SK-N-SH treated with all-trans-retinoic acid at 6 μM for 48 hours (cell line): ENCODE data around the gene MAN1A2.

Experiments
- CREB5 ChIP-seq: fragments of 250-450 bp; sonication (Bioruptor Pico); IDR thresholded peaks from 2 replicates; pipeline ENCODE4 v1.5.1; 2020; ENCODE audit warnings: low read depth, mild to moderate bottlenecking, moderate library complexity
- CSDC2 ChIP-seq: fragments of 250-450 bp; sonication (Bioruptor Pico); IDR thresholded peaks from 2 replicates; pipeline ENCODE4 v1.5.0; 2020; ENCODE audit warnings: mild to moderate bottlenecking, moderate library complexity
- ESRRG ChIP-seq: fragments of 250-450 bp; sonication (Bioruptor Pico); IDR thresholded peaks from 2 replicates; pipeline ENCODE4 v1.6.1; 2021; ENCODE audit warnings: mild to moderate bottlenecking
- GLIS3 ChIP-seq: fragments of 250-450 bp; sonication (Bioruptor Pico); IDR thresholded peaks from 2 replicates; pipeline ENCODE4 v1.5.0; 2020; ENCODE audit warnings: mild to moderate bottlenecking, moderate library complexity
- PATZ1 ChIP-seq: fragments of 250-450 bp; sonication (Bioruptor Pico); IDR thresholded peaks from 2 replicates; pipeline ENCODE4 v1.8.0; 2020; ENCODE audit warnings: mild to moderate bottlenecking, moderate library complexity, borderline replicate concordance
- POU6F1 ChIP-seq: fragments of 250-450 bp; sonication (Bioruptor Pico); IDR thresholded peaks from 2 replicates; pipeline ENCODE4 v1.8.0; 2021; ENCODE audit warnings: low read depth, mild to moderate bottlenecking, moderate library complexity, borderline replicate concordance
- TSHZ2 ChIP-seq: fragments of 250-450 bp; sonication (Bioruptor Pico); IDR thresholded peaks from 2 replicates; pipeline ENCODE4 v1.5.0; 2020; ENCODE audit warnings: mild to moderate bottlenecking, moderate library complexity
- ZFP30 ChIP-seq: fragments of 450-650 bp; formaldehyde crosslinking; IDR thresholded peaks from 2 replicates; pipeline ENCODE4 v1.5.0; 2022; ENCODE audit warnings: mild to moderate bottlenecking, moderate library complexity

GRCh38 chr1:117433943-117434342 lies 66.7 kb downstream of the MAN1A2 start:
- TF ChIP-seq TSHZ2 (CRISPR knock-in tag) (no peak), PATZ1 (CRISPR knock-in tag) (no peak), ESRRG (CRISPR knock-in tag) (no peak), CSDC2 (CRISPR knock-in tag) (no peak), ZFP30 (no peak), GLIS3 (CRISPR knock-in tag) (no peak), POU6F1 (CRISPR knock-in tag) (no peak), CREB5 (no peak)
